OCI-LY1 (cell line): ENCODE data around the gene CIB1.

Source experiments
- EZH2 ChIP-seq: fragments of 200-600 bp; sonication (generic), shearing (Covaris generic); IDR thresholded peaks from 2 replicates; pipeline ENCODE4 v1.8.0; 2017; ENCODE audit warnings: borderline replicate concordance, mixed run types, mild to moderate bottlenecking, antibody characterized with exemption, low read length, moderate library complexity, mixed read lengths
- TF ChIP-seq, protein P1 (sequence below): fragments of 200-600 bp; sonication (generic), shearing (Covaris generic); IDR thresholded peaks from 2 replicates; pipeline ENCODE4 v1.5.1; 2017; ENCODE audit warnings: mild to moderate bottlenecking, antibody characterized with exemption, low read length, moderate library complexity, mixed read lengths

DNA sequence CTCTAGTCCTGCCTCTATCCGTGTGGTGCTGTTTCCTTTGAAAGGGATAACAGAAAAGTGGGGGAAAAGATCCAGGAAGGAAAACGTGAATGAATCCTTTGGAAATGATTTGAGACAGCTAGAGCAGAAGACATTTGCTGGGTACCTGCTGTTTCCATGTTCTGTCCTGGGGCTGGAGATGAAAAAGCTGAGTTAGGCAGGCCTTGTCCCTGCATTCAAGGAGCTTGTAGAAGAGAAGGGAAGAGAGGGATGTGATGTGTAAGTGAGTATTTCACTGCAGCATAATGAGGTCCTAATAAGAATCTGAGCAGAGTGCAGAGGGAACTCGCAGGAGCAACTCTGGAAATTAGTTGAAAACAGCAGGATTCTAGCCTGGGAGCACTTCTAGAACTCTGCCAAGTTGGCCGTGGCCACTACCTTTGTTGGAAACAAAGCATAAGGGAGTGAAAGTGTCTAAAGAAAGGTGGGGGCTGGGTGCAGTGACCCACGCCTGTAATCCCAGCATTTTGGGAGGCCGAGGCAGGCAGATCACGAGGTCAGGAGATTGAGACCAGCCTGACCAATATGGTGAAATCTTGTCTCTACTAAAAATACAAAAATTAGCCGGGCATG lies 46.4 kb downstream of the CIB1 start:
- TF ChIP-seq, protein P1, sequence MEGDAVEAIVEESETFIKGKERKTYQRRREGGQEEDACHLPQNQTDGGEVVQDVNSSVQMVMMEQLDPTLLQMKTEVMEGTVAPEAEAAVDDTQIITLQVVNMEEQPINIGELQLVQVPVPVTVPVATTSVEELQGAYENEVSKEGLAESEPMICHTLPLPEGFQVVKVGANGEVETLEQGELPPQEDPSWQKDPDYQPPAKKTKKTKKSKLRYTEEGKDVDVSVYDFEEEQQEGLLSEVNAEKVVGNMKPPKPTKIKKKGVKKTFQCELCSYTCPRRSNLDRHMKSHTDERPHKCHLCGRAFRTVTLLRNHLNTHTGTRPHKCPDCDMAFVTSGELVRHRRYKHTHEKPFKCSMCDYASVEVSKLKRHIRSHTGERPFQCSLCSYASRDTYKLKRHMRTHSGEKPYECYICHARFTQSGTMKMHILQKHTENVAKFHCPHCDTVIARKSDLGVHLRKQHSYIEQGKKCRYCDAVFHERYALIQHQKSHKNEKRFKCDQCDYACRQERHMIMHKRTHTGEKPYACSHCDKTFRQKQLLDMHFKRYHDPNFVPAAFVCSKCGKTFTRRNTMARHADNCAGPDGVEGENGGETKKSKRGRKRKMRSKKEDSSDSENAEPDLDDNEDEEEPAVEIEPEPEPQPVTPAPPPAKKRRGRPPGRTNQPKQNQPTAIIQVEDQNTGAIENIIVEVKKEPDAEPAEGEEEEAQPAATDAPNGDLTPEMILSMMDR, result no peak
- TF ChIP-seq EZH2, result no peak
